HL-60 (cell line): Measurements from ENCODE around the gene MMP1.
"Not testable (repeated sequence)": the region's sequence is repeated elsewhere in the genome, so short reads cannot be mapped to it uniquely, and the experiment has no call there.

ENCODE experiments used
- DNase-seq, 2 experiments: peaks; one replicate each; pipeline ENCODE4 v3.0.0-alpha.2; 2010 to 2020; ENCODE audit warnings: low read depth in 1 of 2, low spot score in 1 of 2
- H3K27ac ChIP-seq: fragments of 250-450 bp; sonication (Bioruptor Pico); replicated peaks from 2 replicates; pipeline ENCODE4 v1.5.1; 2020; ENCODE audit warnings: mild to moderate bottlenecking, moderate library complexity
- H3K27me3 ChIP-seq: fragments of 250-450 bp; sonication (Bioruptor Pico); 2 replicates; pipeline ENCODE4 v1.5.1; 2021; ENCODE audit warnings: mild to moderate bottlenecking, moderate library complexity; ENCODE audit not compliant: insufficient read depth, poor library complexity, severe bottlenecking
- H3K4me3 ChIP-seq: replicated peaks from 2 replicates; pipeline ENCODE4 v1.5.1; 2011; ENCODE audit warnings: mild to moderate bottlenecking, control low read depth, low read length; ENCODE audit not compliant: insufficient read depth
- CTCF ChIP-seq: IDR thresholded peaks from one replicate; pipeline ENCODE4 v1.5.1; 2011; ENCODE audit warnings: low read length, control low read depth, inconsistent platforms; ENCODE audit not compliant: insufficient read depth
- GABPA ChIP-seq: IDR thresholded peaks from 2 replicates; pipeline ENCODE4 v1.6.1; 2012; ENCODE audit warnings: low read depth
- POLR2AphosphoS5 ChIP-seq: IDR thresholded peaks from 2 replicates; pipeline ENCODE4 v1.6.1; 2012; ENCODE audit warnings: low read depth
- REST ChIP-seq: IDR thresholded peaks from 2 replicates; pipeline ENCODE4 v1.6.1; 2012; ENCODE audit warnings: low read depth; ENCODE audit not compliant: insufficient replicate concordance
- SPI1 ChIP-seq: IDR thresholded peaks from 2 replicates; pipeline ENCODE4 v1.6.1; 2012; ENCODE audit warnings: low read depth, mild to moderate bottlenecking, borderline replicate concordance

The MMP1 gene

GRCh38 chr11:102757823-102758549, 40.0 kb downstream of the MMP1 start:
- Histone ChIP-seq H3K4me3 (no peak overlapping the region), H3K27ac (no peak overlapping the region), H3K27me3 (peaks cover 10% of the 10 kb centered on the region)
- peak; percentile 15 to 38 for DNase-seq
- TF ChIP-seq POLR2AphosphoS5, result no peak
- peak; percentile 95 for TF ChIP-seq SPI1

GRCh38 chr11:102753267-102753666, 44.7 kb downstream of the MMP1 start:
- H3K4me3 ChIP-seq, result no peak overlapping the region
- DNase-seq, result no peak
- TF ChIP-seq CTCF, result no peak
- no peak for TF ChIP-seq SPI1
- no peak for TF ChIP-seq POLR2AphosphoS5
- no peak for TF ChIP-seq REST
- TF ChIP-seq GABPA, result no peak

GRCh38 chr11:102751673-102752072, 46.3 kb downstream of the MMP1 start:
- H3K27ac ChIP-seq, result no peak overlapping the region
- no peak for DNase-seq
- TF ChIP-seq SPI1 (no peak), GABPA (no peak), REST (no peak)

More at GRCh38 chr11:102753267-102753666, 44.7 kb downstream of the MMP1 start:
- Histone ChIP-seq H3K27me3 (peaks cover 6% of the 10 kb centered on the region), H3K27ac (no peak overlapping the region)

GRCh38 chr11:102749101-102749722, 48.7 kb downstream of the MMP1 start:
- no peak for DNase-seq
- TF ChIP-seq REST, result no peak
- Histone ChIP-seq H3K27me3 (no peaks in the 10 kb centered on the region), H3K4me3 (no peak overlapping the region), H3K27ac (no peak overlapping the region)

More at GRCh38 chr11:102751673-102752072, 46.3 kb downstream of the MMP1 start:
- H3K27me3 ChIP-seq, result peaks cover 6% of the 10 kb centered on the region
- no peak overlapping the region for H3K4me3 ChIP-seq

GRCh38 chr11:102746746-102747578, 51.0 kb downstream of the MMP1 start:
- not testable (repeated sequence) for H3K27ac ChIP-seq, H3K4me3 ChIP-seq, DNase-seq, H3K27me3 ChIP-seq
